HG02973 (cell line): ENCODE measurements around the gene RSPH4A.
"Not testable (repeated sequence)": the region's sequence is repeated elsewhere in the genome, so short reads cannot be mapped to it uniquely, and the experiment has no call there.

Experiments used
- ATAC-seq: cut with Tn5 transposase; IDR thresholded peaks from one replicate; pipeline ENCODE4 v1.9.1; 2021; ENCODE audit warnings: moderate library complexity; ENCODE audit not compliant: unreplicated experiment

The RSPH4A gene

GRCh38 chr6:116615937-116616736, at the start of gene RSPH4A:
Gene RSPH4A (plus strand): TSS chr6:116616479. CDS start chr6:116616624, 145 bp downstream.
- peak; percentile 99 for ATAC-seq

GRCh38 chr6:116568111-116568510, 48.2 kb upstream of the RSPH4A start:
- ATAC-seq = no peak

- no peak for ATAC-seq
Observed at GRCh38 chr6:116568821-116569755, 47.2 kb upstream of the RSPH4A start.

GRCh38 chr6:116570856-116571682, 45.2 kb upstream of the RSPH4A start, which contains the start of gene RWDD1:
Gene RWDD1 (plus strand): TSS chr6:116571504. CDS start chr6:116571583, 79 bp downstream.
- ATAC-seq = peak; percentile 91

- ATAC-seq = no peak
Observed at GRCh38 chr6:116571683-116572000, 44.6 kb upstream of the RSPH4A start.

GRCh38 chr6:116572162-116572561, 44.1 kb upstream of the RSPH4A start:
- no peak for ATAC-seq

- no peak for ATAC-seq
Observed at GRCh38 chr6:116575227-116575626, 41.1 kb upstream of the RSPH4A start.

- ATAC-seq = no peak
Observed at GRCh38 chr6:116577486-116577885, 38.8 kb upstream of the RSPH4A start.

GRCh38 chr6:116578335-116578734, 37.9 kb upstream of the RSPH4A start:
- ATAC-seq = no peak

GRCh38 chr6:116579143-116579542, 37.1 kb upstream of the RSPH4A start:
- ATAC-seq = no peak

GRCh38 chr6:116580198-116580597, 36.1 kb upstream of the RSPH4A start:
- ATAC-seq = no peak

GRCh38 chr6:116586276-116586675, 30.0 kb upstream of the RSPH4A start:
- no peak for ATAC-seq

- ATAC-seq = no peak
Observed at GRCh38 chr6:116586738-116587137, 29.5 kb upstream of the RSPH4A start.

GRCh38 chr6:116595247-116595646, 21.0 kb upstream of the RSPH4A start:
- no peak for ATAC-seq

- ATAC-seq = no peak
Observed at GRCh38 chr6:116596815-116597214, 19.5 kb upstream of the RSPH4A start.

- not testable (repeated sequence) for ATAC-seq
Observed at GRCh38 chr6:116603916-116604315, 12.4 kb upstream of the RSPH4A start.

GRCh38 chr6:116604868-116605267, 11.4 kb upstream of the RSPH4A start:
- not testable (repeated sequence) for ATAC-seq

- ATAC-seq = no peak
Observed at GRCh38 chr6:116605935-116606334, 10.3 kb upstream of the RSPH4A start.

- no peak for ATAC-seq
Observed at GRCh38 chr6:116611056-116611455, 5.2 kb upstream of the RSPH4A start.

GRCh38 chr6:116616737-116617053, 416 bp downstream of the RSPH4A start:
- peak; percentile 38 for ATAC-seq
